ENCODE results near the gene APMAP.

The APMAP gene

GRCh38 chr20:25013478-25014380 is 21.2 kb upstream of the APMAP start:
- no peak overlapping the region for H3K4me3 ChIP-seq (ENCODE audit: low read length)

GRCh38 chr20:25012616-25013189 is 20.2 kb upstream of the APMAP start:
- no peaks in the 10 kb centered on the region for H3K9me2 ChIP-seq (replicated peaks; ENCODE audit: insufficient read depth, low read length)
- TF ChIP-seq EZH2phosphoT487 (IDR thresholded peaks at IDR 0.05; ENCODE audit: low read length), result no peak
- TF ChIP-seq, protein P1, sequence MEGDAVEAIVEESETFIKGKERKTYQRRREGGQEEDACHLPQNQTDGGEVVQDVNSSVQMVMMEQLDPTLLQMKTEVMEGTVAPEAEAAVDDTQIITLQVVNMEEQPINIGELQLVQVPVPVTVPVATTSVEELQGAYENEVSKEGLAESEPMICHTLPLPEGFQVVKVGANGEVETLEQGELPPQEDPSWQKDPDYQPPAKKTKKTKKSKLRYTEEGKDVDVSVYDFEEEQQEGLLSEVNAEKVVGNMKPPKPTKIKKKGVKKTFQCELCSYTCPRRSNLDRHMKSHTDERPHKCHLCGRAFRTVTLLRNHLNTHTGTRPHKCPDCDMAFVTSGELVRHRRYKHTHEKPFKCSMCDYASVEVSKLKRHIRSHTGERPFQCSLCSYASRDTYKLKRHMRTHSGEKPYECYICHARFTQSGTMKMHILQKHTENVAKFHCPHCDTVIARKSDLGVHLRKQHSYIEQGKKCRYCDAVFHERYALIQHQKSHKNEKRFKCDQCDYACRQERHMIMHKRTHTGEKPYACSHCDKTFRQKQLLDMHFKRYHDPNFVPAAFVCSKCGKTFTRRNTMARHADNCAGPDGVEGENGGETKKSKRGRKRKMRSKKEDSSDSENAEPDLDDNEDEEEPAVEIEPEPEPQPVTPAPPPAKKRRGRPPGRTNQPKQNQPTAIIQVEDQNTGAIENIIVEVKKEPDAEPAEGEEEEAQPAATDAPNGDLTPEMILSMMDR (IDR thresholded peaks at IDR 0.05; ENCODE audit: low read length), result no peak
- TF ChIP-seq EZH2 (optimal IDR thresholded peaks at IDR 0.05; ENCODE audit: low read depth, low read length), result no peak
- no peak for DNase-seq
- no peaks in the 10 kb centered on the region for H4K20me1 ChIP-seq (ENCODE audit: insufficient read depth, low read length)
- H2AFZ ChIP-seq (ENCODE audit: low read length), result no peak overlapping the region
- no peaks in the 10 kb centered on the region for H3K9me3 ChIP-seq (replicated peaks; ENCODE audit: insufficient read depth, low read length)
- no peak overlapping the region for H3K4me2 ChIP-seq (ENCODE audit: low read depth, low read length)
- no peak overlapping the region for H3K4me3 ChIP-seq (ENCODE audit: low read length)
- H3K27ac ChIP-seq (ENCODE audit: low read length), result no peak overlapping the region
- peaks cover 11% of the 10 kb centered on the region for H3K79me2 ChIP-seq (ENCODE audit: low read length)
- H3K27me3 ChIP-seq (replicated peaks; ENCODE audit: insufficient read depth, low read length), result no peaks in the 10 kb centered on the region
- no peaks in the 10 kb centered on the region for H3K36me3 ChIP-seq (replicated peaks; ENCODE audit: insufficient read depth, low read length)
- H3K4me1 ChIP-seq (ENCODE audit: low read length), result peaks cover 35% of the 10 kb centered on the region
- peaks cover 31% of the 10 kb centered on the region for H3F3A ChIP-seq (ENCODE audit: insufficient read depth, low read length)
- no peak overlapping the region for H3K9ac ChIP-seq (ENCODE audit: low read length)

More at GRCh38 chr20:25013478-25014380, 21.2 kb upstream of the APMAP start:
- Histone ChIP-seq H3K9me2 (replicated peaks; ENCODE audit: insufficient read depth, low read length) (no peaks in the 10 kb centered on the region), H4K20me1 (ENCODE audit: insufficient read depth, low read length) (no peaks in the 10 kb centered on the region), H3K79me2 (ENCODE audit: low read length) (peaks cover 11% of the 10 kb centered on the region), H3K9me3 (replicated peaks; ENCODE audit: insufficient read depth, low read length) (no peaks in the 10 kb centered on the region), H3K9ac (ENCODE audit: low read length) (no peak overlapping the region), H3K4me2 (ENCODE audit: low read depth, low read length) (no peak overlapping the region), H2AFZ (ENCODE audit: low read length) (no peak overlapping the region), H3K27ac (ENCODE audit: low read length) (no peak overlapping the region; the same call in 1 of the 2 replicates), H3F3A (ENCODE audit: insufficient read depth, low read length) (peaks cover 40% of the 10 kb centered on the region), H3K27me3 (replicated peaks; ENCODE audit: insufficient read depth, low read length) (no peaks in the 10 kb centered on the region), H3K4me1 (ENCODE audit: low read length) (peaks cover 45% of the 10 kb centered on the region), H3K36me3 (replicated peaks; ENCODE audit: insufficient read depth, low read length) (no peaks in the 10 kb centered on the region)
- no peak for DNase-seq
- TF ChIP-seq, protein P1 (IDR thresholded peaks at IDR 0.05; ENCODE audit: low read length), result no peak
- TF ChIP-seq EZH2 (optimal IDR thresholded peaks at IDR 0.05; ENCODE audit: low read depth, low read length), result no peak
- no peak for TF ChIP-seq EZH2phosphoT487 (IDR thresholded peaks at IDR 0.05; ENCODE audit: low read length)

- Histone ChIP-seq H3K9me3 (replicated peaks; ENCODE audit: insufficient read depth, low read length) (no peaks in the 10 kb centered on the region), H3F3A (ENCODE audit: insufficient read depth, low read length) (peaks cover 23% of the 10 kb centered on the region), H3K4me2 (ENCODE audit: low read depth, low read length) (no peak overlapping the region), H2AFZ (ENCODE audit: low read length) (no peak overlapping the region), H3K36me3 (replicated peaks; ENCODE audit: insufficient read depth, low read length) (no peaks in the 10 kb centered on the region), H3K9ac (ENCODE audit: low read length) (no peak overlapping the region), H3K27me3 (replicated peaks; ENCODE audit: insufficient read depth, low read length) (no peaks in the 10 kb centered on the region), H3K79me2 (ENCODE audit: low read length) (peaks cover 11% of the 10 kb centered on the region), H3K4me3 (ENCODE audit: low read length) (no peak overlapping the region), H3K9me2 (replicated peaks; ENCODE audit: insufficient read depth, low read length) (no peaks in the 10 kb centered on the region), H3K27ac (ENCODE audit: low read length) (no peak overlapping the region), H3K4me1 (ENCODE audit: low read length) (peaks cover 28% of the 10 kb centered on the region), H4K20me1 (ENCODE audit: insufficient read depth, low read length) (no peaks in the 10 kb centered on the region)
- TF ChIP-seq EZH2 (optimal IDR thresholded peaks at IDR 0.05; ENCODE audit: low read depth, low read length) (no peak), EZH2phosphoT487 (IDR thresholded peaks at IDR 0.05; ENCODE audit: low read length) (no peak)
- TF ChIP-seq, protein P1 (IDR thresholded peaks at IDR 0.05; ENCODE audit: low read length), result no peak
- no peak for DNase-seq
These were observed 19.3 kb upstream of the APMAP start for GRCh38 chr20:25011831-25012241.
